Astrocyte of the hippocampus (primary cell): Measurements from ENCODE around the gene HDAC7.

Experiments
- DNase-seq: peaks from one replicate; pipeline ENCODE4 v3.0.0; 2011; ENCODE audit warnings: low read depth, low spot score

HDAC7 gene

DNA sequence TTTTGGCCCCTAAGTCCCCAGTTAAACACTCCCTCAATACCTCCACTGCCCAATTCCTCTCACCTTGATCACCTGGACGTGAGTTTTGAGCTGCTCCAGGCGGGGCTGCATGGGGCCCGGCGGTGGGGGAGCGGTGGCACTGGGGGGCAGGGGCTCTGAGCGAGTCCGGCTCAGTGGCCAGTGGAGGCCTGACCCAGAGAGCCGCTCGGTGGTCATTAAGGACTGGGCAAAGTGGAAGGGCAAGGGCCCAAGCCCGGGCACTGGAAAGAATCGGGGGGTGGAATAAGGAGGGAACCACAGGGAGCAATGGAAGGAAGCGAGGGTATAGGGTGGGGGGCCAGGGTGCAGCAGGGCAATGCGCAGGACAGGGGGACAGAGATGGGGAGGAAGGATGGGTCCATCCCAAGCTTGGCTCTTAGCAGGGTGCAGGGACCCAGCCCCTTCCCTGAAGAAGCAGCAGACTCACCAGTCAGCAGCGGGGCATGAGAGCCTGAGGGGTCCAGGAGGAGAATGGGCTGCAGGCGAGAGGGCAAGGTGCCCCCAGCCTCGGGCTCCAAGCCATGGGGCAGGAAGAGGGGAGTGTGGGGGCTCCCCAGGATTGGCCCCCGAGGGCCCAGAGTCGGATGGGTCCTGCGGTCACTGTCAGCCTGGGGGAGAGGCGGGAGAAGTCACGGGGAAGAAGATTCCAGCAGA is 24.4 kb downstream of the HDAC7 start:
- no peak for DNase-seq

DNA sequence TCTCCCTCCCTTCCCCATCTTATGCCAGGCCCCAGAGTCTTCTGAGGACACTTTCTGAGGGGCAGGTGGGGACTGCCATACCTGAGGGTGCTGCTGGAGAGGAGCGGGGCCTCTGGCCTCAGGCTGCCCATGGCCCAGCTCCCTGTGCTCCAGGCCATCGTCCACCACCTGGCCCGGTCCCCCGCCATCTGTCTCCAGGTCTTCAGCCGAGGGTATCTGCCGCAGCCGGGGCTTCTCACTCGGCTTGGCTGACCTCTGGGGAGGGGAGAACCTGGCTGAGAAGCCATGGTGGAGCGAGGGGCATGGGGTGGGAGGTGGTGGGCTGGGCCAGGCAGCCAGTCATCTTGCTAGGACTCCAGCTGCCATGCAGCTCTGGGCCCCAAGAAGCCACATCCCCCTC is 25.0 kb downstream of the HDAC7 start:
- no peak for DNase-seq

DNA sequence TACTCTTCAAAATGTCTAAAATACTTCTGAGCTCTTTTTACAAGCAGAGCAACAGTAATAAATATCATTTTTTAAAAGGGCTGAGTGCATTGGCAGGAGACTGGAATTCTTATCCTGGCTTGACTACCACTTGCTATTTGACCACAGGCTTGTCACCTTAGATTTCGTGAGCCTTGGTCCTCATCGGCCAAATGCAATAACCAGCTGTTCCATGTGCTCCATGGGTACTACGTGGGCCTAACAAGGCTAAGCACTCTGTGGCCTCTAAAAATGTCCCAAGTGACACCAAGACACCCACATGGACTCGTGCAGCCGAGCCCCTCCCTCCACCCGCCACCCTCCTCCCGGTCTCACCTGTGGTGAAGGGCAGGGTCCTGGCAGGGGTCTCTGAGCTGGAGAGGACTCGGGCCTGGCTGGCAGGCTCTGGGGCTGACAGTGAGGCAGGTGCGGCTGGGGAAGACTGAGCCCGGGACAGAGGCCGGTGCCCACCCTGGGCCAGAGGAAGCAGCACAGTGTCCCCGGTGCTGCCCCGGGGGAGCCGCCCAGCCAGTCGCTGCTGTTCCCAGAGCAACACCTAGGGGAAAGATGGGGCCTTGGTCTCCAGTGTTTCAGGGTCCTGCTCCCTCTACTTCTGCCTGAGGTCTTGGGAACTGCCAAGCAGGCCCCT is 26.6 kb downstream of the HDAC7 start:
- DNase-seq = no peak

DNA sequence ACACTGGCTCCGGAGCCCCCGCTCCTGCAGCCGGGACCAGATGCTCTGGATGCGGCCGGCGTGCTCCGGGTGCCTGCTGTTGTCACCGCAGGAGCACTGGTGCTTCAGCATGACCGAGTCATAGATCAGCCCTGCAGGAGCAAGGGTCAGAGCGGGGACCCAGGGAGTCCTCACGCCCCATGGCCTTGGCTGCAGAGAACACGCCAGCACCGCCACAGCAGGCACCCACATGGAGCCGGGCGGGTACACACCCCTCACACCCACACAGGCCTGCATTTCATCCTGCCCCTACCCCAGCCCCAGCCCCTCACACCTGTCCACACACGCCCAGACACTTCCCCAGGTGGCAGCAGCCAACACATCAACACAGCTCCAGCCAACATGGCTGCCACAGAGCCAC is 27.8 kb downstream of the HDAC7 start:
- DNase-seq = no peak

DNA sequence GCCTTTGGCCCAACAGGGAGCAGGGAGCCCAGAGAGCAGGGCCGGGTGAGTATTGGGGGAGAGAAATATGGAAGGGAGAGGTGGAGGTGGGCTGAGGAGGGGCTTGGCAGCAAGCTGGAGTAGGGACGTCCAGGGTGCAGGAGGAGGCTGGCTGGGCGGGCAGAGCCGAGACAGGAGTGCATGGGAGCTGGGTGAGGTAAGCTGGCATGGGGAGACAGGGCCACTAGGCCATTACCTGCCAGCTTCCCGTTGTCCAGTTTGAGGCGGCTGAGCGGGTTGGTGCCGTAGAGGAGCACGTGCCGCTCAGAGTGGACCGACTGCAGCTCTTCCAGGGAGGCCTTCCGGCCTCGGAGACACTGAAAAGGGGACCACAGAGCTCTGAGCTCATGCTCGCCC is 28.4 kb downstream of the HDAC7 start:
- DNase-seq = no peak

DNA sequence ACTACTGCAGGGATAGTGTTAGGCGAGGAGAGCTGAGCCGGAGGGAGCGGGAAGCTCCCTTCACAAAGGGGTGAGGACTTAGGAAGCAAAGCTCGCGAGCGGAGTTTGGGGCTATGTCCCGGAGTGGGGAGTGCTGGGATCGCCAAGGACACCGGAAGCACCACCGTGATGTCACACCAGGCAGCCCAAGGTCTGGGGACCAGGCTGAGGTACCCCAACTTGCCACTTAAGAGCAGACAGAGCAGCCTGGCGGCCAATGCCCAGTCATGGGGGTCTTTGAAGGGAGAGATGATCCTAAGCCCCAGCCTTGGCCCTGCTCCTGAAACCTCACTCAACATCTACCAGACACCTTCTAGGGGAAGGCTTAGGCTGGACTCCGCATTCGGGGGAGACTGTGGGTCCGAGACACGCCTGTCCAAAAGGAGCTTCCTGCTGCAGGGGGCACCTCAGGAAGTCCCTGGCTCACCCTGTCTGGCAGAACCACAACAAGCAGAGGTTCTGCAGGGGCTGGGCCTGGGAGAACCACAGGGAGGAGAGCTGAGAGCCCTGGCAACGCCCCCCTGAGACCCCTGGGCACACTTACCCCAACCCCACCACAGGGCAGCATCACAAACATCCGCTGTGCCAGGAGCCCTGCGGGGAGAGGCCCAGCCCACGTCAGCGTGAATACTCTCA is 28.9 kb downstream of the HDAC7 start:
- DNase-seq = no peak

DNA sequence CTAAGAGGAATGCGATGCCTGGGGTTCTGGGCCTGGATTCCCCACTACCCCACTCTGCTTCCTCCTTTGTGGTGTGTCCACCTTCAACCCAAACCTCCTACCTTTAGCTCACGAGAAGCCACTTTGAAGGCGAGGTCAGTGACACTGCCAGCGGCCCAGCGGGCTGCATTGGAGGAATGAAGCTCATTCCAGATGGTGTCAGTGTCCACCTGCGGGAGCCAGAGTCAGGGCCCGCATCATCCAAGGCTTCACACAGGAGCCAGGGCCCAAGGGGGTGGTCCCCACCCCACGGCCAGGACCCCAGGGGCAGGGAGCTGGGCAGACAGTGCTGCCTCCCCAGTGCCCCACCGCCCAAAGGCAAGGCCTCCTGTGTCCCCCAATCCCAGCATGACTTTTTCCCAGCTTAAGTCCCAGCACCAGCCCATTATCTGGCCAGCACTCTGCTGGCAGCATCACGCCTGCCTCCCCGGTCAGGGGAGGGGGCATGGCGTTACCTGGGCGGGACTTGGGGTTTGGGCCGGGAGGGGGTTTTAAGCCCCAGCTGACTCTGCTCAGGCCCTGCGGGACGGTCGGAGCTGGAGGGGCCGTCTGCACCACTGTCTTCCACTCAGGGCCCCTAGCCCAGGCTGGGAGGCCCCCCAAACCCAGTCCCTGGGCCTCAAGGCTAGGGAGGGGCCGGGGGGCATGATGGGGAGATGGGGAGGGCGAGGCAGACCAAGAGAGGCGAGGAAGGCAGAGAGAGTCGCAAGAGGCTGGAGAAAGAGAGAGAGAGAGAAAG is 29.8 kb downstream of the HDAC7 start:
- no peak for DNase-seq

DNA sequence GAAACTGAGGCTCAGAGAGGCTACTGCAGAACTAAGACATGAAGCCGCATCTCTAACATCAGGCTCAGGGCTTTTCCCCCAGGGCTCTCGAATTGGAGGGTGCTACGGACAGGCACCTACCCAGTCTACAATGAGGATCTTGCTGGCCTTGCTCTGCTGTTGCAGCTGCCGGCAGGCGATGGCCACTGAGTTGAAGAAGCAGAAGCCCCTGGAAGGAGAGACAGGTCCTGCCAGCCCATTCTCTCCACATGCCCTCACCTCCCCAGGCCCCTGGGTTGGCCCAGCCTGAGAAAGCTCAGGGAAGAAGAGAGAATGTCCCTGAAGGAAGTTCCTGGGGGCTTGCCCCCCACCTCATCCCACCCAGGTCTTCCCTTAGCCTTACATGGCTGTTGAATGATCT is 30.6 kb downstream of the HDAC7 start:
- no peak for DNase-seq

DNA sequence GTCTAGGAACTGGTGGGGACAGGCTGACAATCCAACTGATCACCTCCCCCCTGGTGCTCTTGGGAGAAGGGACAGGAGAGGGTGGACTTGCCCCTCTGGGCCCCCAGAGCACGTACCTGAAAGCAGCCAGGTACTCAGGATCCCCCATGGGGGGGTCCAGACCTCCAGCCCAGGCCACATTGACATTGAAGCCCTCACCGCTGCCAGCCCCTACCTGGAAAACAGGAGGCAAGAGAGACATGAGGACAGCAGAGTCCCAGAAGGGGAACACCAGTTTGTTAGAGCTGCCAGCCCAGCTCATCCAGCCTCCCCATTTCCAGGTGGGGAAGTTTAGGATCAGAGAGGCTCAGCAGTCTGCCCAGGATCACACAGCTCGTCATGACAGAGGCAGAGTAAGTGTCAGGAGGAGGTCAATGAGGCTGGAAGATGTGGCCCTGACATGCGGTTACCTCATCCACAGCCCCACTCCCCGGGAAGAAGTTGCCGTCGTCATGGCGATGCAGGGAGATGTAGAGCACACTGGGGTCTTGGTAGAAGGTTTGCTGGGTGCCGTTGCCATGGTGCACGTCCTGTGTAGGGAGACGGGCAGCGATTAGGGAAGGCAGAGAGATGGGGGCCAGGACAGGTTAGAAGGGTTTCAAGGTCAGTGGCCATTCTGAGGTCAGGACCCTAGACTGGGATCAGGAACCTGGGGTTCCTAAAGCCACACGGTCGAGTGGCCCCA is 31.9 kb downstream of the HDAC7 start:
- no peak for DNase-seq

DNA sequence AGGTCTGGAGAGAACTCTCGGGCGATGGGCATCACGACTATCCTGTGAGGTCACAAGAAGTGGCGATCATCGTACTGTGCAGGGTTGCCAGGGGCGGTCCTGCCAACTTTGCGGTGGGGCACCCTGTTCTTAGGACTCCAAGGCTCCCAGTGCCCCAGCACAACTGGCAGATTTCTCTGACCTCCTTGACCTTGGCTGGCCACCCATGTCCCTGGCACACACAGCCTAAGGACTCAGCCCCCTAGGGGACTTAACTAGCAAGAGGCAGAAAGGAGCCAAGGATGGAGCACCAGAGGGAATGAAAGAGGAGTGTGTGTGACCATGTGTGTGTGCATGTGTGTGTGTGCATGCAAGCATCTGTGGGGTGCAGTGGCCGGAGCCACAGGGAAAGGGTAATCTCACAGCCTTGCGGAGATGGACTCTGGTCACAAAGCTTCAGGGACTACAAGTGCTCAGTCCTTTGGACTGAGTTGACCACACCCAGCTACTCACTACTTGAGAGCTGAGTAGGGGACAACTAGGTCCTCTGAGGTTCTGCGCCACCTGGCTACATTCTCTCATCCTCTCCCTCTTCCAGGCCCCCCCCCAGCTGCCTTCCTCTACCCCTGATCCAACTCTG is 32.9 kb downstream of the HDAC7 start:
- no peak for DNase-seq

DNA sequence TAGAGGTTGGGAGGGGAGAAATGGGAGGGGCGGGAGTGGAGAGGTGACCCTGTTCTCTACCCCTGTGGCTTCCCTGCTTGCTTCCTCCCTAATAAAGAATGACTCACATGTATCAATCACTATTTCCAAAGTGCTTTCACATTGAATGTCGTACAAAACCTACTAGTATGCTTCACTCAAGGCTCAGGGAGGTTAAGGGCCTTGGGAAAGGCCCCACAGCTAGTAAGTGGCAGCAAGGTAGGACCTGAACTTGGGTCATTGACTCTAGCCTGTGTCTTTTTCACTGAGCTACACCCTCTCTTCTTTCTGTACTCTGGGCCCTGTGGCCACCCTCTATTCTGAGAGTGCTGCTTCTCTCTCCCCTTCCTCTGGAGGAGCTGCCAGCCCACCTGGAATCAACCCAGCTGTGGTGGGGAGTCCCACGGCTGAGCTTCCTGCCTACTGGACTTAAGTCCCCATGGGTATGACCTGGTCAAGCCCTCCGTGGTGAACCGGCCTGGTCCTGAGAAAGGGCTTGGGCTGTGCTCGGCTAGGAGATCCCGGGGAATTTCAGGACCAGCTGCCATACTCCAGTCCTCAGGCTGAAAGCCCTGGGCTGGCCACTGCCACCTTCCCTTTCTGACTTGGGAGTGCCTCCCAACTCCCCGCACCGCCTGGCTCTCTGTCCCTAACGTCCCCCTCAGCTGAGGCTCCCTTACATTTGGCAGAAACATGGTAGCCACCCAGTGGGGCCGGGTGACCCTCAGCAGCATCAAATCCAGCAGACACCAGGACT is 33.6 kb downstream of the HDAC7 start:
- no peak for DNase-seq

DNA sequence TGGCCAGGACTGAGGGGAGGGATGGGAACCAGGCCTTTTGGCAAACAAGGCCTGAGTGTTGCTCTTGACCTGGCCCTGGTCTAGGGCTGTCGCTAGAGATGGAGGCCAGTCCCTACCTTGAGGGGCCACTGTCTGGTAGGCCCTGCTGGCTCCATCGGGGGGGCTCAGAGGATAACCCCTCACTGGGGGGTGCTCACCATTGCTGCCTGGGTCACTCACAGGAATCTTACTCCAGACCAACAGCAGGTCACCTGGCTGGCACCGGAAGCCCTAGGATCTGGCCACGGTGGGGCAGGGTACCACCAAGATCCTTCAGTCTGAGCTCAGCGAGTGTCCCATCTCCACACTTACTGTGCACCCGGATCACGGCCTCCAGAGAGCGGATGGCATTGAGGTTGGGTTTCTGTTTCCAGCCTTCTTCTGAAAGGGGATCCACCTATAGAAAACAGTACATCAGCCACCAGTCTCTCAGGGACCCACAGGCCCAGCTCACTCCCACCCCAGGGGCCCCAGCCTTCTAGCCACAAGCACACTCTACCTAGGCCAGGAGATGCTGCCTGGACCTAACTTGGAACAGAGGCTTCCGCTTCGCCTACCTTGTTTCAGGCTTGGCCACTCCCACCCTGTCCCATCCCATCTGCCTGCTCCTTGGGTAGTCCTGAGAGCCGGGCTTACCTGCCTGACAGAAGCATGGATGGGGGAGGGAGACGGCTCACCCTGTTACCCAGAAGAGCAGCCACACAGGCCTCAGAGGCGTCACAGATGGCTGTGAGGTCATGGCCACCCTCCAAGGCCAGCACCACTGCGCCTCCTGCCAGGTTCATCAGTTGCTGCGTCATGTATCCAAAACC is 34.4 kb downstream of the HDAC7 start:
- DNase-seq = no peak

DNA sequence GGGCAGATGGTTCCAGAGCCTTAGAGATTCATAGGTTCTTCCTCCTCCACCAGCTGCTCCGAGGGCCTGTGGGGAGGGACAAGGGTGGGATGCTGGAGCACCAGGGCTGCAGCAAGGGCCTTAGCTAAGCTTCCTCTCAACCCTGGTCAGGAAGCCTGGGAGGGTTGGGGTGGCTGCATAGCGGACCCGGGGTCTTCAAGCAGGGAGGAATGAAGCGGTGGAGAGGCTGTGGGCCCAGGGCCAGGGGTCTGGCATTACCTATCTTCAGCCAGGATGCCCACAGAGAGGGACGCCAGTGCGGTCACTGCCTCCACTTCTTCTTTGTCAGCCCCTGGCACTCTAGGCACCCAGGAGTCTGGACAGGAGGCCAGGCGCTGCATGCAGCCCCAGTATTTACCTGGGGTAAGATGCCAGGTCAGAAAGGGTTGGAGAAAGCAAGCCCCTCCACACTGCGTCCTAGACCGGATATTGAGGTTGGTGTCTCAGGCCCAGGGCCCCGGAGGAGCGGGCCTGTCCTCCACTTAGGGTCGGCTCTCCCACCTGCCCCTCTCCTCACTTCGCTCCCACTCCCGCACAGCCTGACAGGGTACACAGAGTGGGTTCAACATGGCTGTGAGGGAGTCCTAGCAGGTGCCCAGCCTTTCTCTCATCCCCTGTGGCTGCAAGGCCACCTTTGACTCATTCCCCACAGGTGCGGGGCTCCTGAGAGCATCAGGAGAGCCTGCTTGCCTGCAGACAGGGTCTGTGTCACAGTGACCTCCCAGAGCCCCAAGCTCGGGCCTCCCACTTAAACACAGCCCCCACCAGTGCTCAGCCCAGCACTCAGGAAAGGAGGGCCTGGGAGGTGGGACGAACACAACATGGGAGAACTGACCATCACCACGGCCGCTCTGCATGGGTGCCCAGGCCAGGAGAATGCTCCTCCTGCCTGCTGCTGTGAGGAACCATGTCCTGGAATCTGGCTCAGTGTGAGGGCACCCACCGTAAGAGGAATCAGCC is 35.6 kb downstream of the HDAC7 start:
- DNase-seq = no peak

DNA sequence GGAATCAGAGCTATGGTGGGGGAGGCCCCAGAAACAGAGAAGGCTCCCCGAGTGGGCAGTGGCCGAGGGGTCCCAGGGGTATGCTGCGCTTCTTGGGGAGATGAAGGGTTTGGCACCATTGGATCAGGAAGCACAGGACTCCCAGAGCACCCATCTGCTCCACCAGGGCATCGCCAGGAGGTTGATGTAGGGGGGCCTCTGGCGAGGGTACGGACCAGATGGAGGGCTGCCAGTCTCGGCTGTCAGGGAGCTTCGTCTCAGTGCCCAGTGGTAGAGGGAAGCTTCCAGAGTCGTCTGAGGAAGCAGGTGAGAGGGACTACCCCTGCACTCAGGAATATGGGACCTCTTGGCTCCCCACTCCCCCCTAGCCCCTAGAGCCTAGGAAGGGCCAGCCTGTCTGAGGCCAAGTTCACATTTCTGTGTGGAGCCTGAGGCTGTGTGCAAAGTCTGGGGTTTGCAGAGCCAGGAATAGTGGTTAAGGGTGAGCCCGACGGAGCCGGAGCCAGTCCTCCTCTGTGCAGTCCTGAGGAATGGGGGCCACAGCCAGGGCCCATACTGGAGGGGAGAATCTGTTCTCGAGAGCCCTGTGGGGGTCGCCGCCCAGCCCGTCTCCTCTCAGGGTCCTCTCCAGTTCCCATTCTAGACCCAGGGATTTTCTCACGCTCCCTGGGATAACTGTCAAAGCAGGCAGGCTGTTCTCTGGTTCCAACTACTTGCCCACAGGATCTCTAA is 36.5 kb downstream of the HDAC7 start:
- DNase-seq = no peak

DNA sequence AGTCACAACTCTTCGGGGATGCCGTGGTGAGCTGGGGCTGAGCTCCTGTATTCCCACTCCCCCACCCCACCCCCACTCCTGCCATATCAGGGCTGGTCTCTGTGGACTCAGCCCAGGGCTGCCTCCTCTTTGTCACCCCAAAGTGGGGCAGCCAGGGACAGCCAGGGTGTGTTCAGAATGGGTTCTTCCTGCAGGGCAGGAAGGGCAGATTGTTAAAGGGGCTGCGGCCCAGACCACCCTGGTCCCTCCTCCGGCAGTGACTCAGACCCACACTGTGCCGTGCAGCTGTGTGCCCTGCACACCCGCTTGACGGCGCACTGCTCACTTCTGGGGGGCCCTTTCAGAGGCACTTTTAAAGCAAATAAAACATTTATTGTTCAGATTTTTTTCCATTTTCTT is 37.3 kb downstream of the HDAC7 start:
- DNase-seq = no peak

DNA sequence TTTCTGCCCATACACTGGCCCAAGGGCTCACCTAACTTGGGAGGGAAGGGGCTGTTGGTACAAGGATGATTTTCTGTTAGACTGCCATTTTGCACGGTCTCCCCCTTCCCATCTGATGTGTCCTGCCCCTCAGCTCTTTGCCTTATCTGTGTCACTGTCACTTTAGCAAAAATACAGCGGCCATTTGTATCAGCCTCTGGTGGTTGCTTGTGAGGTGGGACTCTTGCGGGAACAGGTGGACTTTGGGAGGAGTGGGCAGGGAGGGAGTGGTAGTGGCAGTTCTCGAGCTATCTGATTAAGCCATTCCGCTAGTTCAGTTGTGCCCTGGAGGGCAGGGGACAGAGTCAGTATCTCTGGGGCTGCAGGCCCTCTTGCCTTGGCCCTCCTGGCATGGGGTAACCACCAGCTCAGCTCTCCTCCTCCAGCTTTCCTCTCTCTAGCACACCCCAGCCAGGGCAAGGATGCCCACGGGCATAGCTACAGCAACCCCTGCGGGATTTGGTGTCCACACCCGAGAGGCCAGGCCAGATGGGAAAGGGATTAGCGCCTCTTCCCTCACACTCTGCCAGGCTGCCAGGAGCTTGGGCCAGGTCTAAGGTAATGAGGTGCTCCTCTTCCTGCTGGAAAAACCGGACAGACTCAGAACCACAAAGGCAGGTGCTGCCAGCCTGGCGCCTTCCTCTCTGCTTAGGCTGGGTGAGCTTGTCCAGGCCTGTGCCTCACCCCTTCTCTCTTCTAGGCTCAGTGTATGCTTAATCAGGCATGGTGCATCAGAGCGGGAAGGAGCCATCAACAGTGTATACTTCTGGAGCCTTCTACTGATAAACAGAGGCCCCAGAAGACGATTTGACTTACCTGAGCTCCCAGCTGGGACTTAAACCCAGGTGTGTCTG is 38.0 kb downstream of the HDAC7 start:
- no peak for DNase-seq
